Tibial artery (tissue), 4 donors: ENCODE results near the gene TRAPPC3L.

Experiments
- DNase-seq, 2 donors: peaks; one replicate each; pipeline ENCODE4 v3.0.0-alpha.2; 2019
- H3K27ac ChIP-seq, 2 donors: fragments of 200-600 bp; sonication (generic) in 1 of 2; 1 replicate in 1 of 2; 2 replicates in 1 of 2; pipeline ENCODE4 v1.5.1; 2018 to 2019; ENCODE audit warnings: mild to moderate bottlenecking in 1 of 2
- H3K27me3 ChIP-seq, 2 donors: fragments of 200-600 bp; sonication (generic) in 1 of 2; one replicate each; pipeline versions ENCODE4 v1.5.1 to v1.6.0; 2016 to 2019
- H3K36me3 ChIP-seq, 3 donors: fragments of 200-600 bp; sonication (generic) in 2 of 3; one replicate each; pipeline ENCODE4 v1.5.1; 2016 to 2019; ENCODE audit warnings: mild to moderate bottlenecking in 2 of 3
- H3K4me1 ChIP-seq, 4 donors: fragments of 200-600 bp; sonication (generic) in 2 of 4; 1 replicate in 3 of 4; 2 replicates in 1 of 4; pipeline ENCODE4 v1.5.1; 2016 to 2019
- H3K4me3 ChIP-seq, 2 donors: fragments of 200-600 bp; sonication (generic) in 1 of 2; 1 replicate in 1 of 2; 2 replicates in 1 of 2; pipeline ENCODE4 v1.5.1; 2018 to 2019; ENCODE audit warnings: mild to moderate bottlenecking in 2 of 2
- H3K9me3 ChIP-seq, 3 donors: fragments of 200-600 bp; sonication (generic) in 1 of 3; one replicate each; pipeline ENCODE4 v1.5.1; 2016 to 2019
- CTCF ChIP-seq, 2 experiments: fragments of 200-600 bp in 1 of 2; fragments of 450-650 bp in 1 of 2; IDR thresholded peaks; one replicate each; pipeline ENCODE4 v1.5.1; 2017 to 2019; ENCODE audit warnings: antibody characterized with exemption in 2 of 2, mild to moderate bottlenecking in 1 of 2, moderate library complexity in 1 of 2
- intact Hi-C: fragments of 100-400 bp; cut with DNase I; formaldehyde crosslinking; loops from one replicate; pipeline ENCODE4 v1.15.0; 2023; ENCODE audit warnings: low total_unique reads

The TRAPPC3L gene

GRCh38 chr6:116513224-116513875 is 32.1 kb downstream of the TRAPPC3L start:
- no peaks in the 10 kb centered on the region for H3K9me3 ChIP-seq
- intact Hi-C loops = loop anchor here (10.0 kb wide), 1 partner anchor 139 kb away; the partner anchor contains the start of gene DSE
- peaks cover 0 to 33% (median 6%) of the 10 kb centered on the region in 4 donors for H3K4me1 ChIP-seq
- H3K27ac ChIP-seq = peak overlapping the region; percentile 83 to 92
- DNase-seq = no peak
- H3K4me3 ChIP-seq = peak overlapping the region; percentile 55 to 63
- no peaks in the 10 kb centered on the region for H3K27me3 ChIP-seq
- H3K36me3 ChIP-seq = peaks cover 7 to 23% (median 11%) of the 10 kb centered on the region in 3 donors
- TF ChIP-seq CTCF (IDR thresholded peaks at IDR 0.05) = no peak

GRCh38 chr6:116512734-116513133 is 32.8 kb downstream of the TRAPPC3L start:
- Histone ChIP-seq H3K36me3 (peaks cover 7 to 21% (median 11%) of the 10 kb centered on the region in 3 donors), H3K27ac (peak overlapping the region; percentile 83 to 92), H3K4me1 (peaks cover 0 to 28% (median 6%) of the 10 kb centered on the region in 4 donors), H3K4me3 (peak overlapping the region; percentile 55 to 63), H3K27me3 (no peaks in the 10 kb centered on the region), H3K9me3 (no peaks in the 10 kb centered on the region)
- no peak for DNase-seq
- TF ChIP-seq CTCF (IDR thresholded peaks at IDR 0.05) = no peak
- intact Hi-C loops = loop anchor here (10.0 kb wide), 1 partner anchor 138 kb away; the partner anchor contains the start of gene DSE

GRCh38 chr6:116512111-116512559 is 33.3 kb downstream of the TRAPPC3L start:
- no peak for DNase-seq
- Histone ChIP-seq H3K27me3 (no peaks in the 10 kb centered on the region), H3K9me3 (no peaks in the 10 kb centered on the region), H3K36me3 (peaks cover 7 to 15% (median 11%) of the 10 kb centered on the region in 3 donors), H3K4me3 (peak overlapping the region; percentile 55 to 63), H3K27ac (peak overlapping the region; percentile 83 to 92), H3K4me1 (peaks cover 0 to 28% (median 6%) of the 10 kb centered on the region in 4 donors)
- no peak for TF ChIP-seq CTCF (IDR thresholded peaks at IDR 0.05)
- intact Hi-C loops = loop anchor here (10.0 kb wide), 1 partner anchor 137 kb away; the partner anchor contains the start of gene DSE

GRCh38 chr6:116511424-116512110 is 33.9 kb downstream of the TRAPPC3L start, which contains the start of gene CALHM5:
CALHM5 (plus strand) TSS chr6:116511639; CDS start chr6:116511697, 58 bp downstream.
- peak; percentile 72 to 79 for TF ChIP-seq CTCF (IDR thresholded peaks at IDR 0.05)
- peaks cover 6 to 9% (median 7%) of the 10 kb centered on the region in 3 donors for H3K36me3 ChIP-seq
- H3K27ac ChIP-seq = peak within 1 kb of the TSS; percentile 83 to 92
- peaks cover 0 to 28% (median 6%) of the 10 kb centered on the region in 4 donors for H3K4me1 ChIP-seq
- DNase-seq = peak; percentile 55 to 74
- no peaks in the 10 kb centered on the region for H3K9me3 ChIP-seq
- intact Hi-C loops = loop anchor here (10.0 kb wide), 1 partner anchor 137 kb away; the partner anchor contains the start of gene DSE
- peak within 1 kb of the TSS; percentile 55 to 63 for H3K4me3 ChIP-seq
- no peaks in the 10 kb centered on the region for H3K27me3 ChIP-seq

- intact Hi-C loops = no loop called here
- Histone ChIP-seq H3K27me3 (no peaks in the 10 kb centered on the region), H3K9me3 (no peaks in the 10 kb centered on the region), H3K4me3 (no peak overlapping the region), H3K36me3 (no peaks in the 10 kb centered on the region), H3K4me1 (peaks cover 0 to 8% (median 3%) of the 10 kb centered on the region in 4 donors), H3K27ac (no peak overlapping the region)
- DNase-seq = no peak
- no peak for TF ChIP-seq CTCF (IDR thresholded peaks at IDR 0.05)
Observed at GRCh38 chr6:116508527-116508926, 37.0 kb downstream of the TRAPPC3L start.
